HEK293 (cell line): Measurements from ENCODE around the gene PAPSS2.

Experiments used
- CTCF ChIP-seq: fragments of 450-650 bp; formaldehyde crosslinking; IDR thresholded peaks from 2 replicates; pipeline ENCODE4 v1.5.1; 2016; ENCODE audit warnings: missing biosample characterization, missing genetic modification characterization
- ZNF274 ChIP-seq, 2 experiments: fragments of 200-500 bp in 1 of 2; fragments of 450-650 bp in 1 of 2; sonication (Bioruptor generic) in 1 of 2; formaldehyde crosslinking in 1 of 2; IDR thresholded peaks; 2 replicates each; pipeline versions ENCODE4 v1.5.1 to v1.6.1; 2014 to 2016; ENCODE audit warnings: borderline replicate concordance in 1 of 2, inconsistent platforms in 1 of 2, low read length in 1 of 2, missing biosample characterization in 1 of 2, missing genetic modification characterization in 1 of 2
- ZNF639 ChIP-seq: fragments of 450-650 bp; formaldehyde crosslinking; IDR thresholded peaks from 2 replicates; pipeline ENCODE4 v1.5.1; 2016; ENCODE audit warnings: missing biosample characterization, missing genetic modification characterization

GRCh38 chr10:87642988-87643387 lies 16.7 kb upstream of the PAPSS2 start:
- TF ChIP-seq ZNF274 (IDR thresholded peaks at IDR 0.05; ENCODE audit: low read length): no peak
- no peak for TF ChIP-seq ZNF274 (tag by site-specific recombination; IDR thresholded peaks at IDR 0.05; ENCODE audit: borderline replicate concordance)
- no peak for TF ChIP-seq ZNF639
- no peak for TF ChIP-seq CTCF (tag by site-specific recombination)
